ENCODE results near the gene CPED1.

The CPED1 gene

GRCh38 chr7:120988591-120989256, at the start of gene CPED1:
TSS of gene CPED1 (plus strand) at chr7:120988711. CDS start at chr7:120989622, 911 bp downstream.
- peak within 1 kb of the TSS; percentile 40 to 68 for H3K4me3 ChIP-seq (replicated peaks in 1 of 2; ENCODE audit: low read depth in 2 of 2, low read length in 2 of 2)
- peak; percentile 86 to 91 for DNase-seq (ENCODE audit: low read depth in 2 of 2)
- TF ChIP-seq, protein P1, sequence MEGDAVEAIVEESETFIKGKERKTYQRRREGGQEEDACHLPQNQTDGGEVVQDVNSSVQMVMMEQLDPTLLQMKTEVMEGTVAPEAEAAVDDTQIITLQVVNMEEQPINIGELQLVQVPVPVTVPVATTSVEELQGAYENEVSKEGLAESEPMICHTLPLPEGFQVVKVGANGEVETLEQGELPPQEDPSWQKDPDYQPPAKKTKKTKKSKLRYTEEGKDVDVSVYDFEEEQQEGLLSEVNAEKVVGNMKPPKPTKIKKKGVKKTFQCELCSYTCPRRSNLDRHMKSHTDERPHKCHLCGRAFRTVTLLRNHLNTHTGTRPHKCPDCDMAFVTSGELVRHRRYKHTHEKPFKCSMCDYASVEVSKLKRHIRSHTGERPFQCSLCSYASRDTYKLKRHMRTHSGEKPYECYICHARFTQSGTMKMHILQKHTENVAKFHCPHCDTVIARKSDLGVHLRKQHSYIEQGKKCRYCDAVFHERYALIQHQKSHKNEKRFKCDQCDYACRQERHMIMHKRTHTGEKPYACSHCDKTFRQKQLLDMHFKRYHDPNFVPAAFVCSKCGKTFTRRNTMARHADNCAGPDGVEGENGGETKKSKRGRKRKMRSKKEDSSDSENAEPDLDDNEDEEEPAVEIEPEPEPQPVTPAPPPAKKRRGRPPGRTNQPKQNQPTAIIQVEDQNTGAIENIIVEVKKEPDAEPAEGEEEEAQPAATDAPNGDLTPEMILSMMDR (IDR thresholded peaks at IDR 0.05; ENCODE audit: low read depth, low read length) = no peak

GRCh38 chr7:120939345-120939744, 49.2 kb upstream of the CPED1 start:
- no peak overlapping the region for H3K4me3 ChIP-seq (replicated peaks in 1 of 2; ENCODE audit: low read depth in 2 of 2, low read length in 2 of 2)
- TF ChIP-seq, protein P1 (IDR thresholded peaks at IDR 0.05; ENCODE audit: low read depth, low read length) = no peak
- no peak for DNase-seq (ENCODE audit: low read depth in 2 of 2)

DNA sequence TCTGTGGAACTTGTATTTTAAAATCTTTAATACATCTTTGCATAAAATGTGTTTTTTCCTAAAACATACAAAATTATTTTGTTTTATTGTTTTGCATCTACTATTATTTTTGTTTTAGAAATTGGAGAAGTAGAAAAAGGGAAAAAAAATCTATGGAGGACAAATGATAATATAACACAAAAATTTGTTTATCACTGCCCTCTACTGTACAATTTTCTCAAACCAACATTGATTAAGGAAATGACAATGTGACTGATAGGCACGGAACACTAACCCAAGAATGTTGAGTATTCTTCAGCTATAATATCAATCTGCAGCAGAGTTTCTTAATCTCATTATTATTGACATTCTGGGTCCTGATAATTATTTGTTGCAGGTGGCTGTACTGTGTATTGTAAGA, 47.4 kb upstream of the CPED1 start:
- DNase-seq (ENCODE audit: low read depth in 2 of 2) = peak; percentile 20 to 36
- TF ChIP-seq, protein P1 (IDR thresholded peaks at IDR 0.05; ENCODE audit: low read depth, low read length) = peak; percentile 9
- no peak overlapping the region for H3K4me3 ChIP-seq (replicated peaks in 1 of 2; ENCODE audit: low read depth in 2 of 2, low read length in 2 of 2)

DNA sequence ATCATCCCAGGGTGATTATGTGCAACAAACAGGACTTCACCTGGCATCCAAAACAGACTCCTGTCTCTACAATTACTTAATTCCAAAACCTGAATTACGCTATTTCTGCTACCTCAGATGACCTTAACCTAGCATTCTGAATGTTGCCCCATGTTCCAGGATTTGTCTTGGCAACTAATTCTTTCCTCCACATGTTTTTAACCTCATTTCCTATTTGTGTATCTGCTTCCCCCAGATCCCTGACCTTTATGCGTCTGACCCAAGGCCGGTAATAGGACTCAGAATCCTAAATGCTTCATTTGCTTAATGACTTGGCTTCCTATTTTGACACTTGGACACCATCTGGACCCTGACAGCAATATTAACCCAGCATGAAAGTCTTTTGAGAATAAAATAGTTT, 46.7 kb upstream of the CPED1 start:
- H3K4me3 ChIP-seq (replicated peaks in 1 of 2; ENCODE audit: low read depth in 2 of 2, low read length in 2 of 2) = no peak overlapping the region
- TF ChIP-seq, protein P1 (IDR thresholded peaks at IDR 0.05; ENCODE audit: low read depth, low read length) = no peak
- DNase-seq (ENCODE audit: low read depth in 2 of 2) = peak in 1 of 2 donors; percentile 8

DNA sequence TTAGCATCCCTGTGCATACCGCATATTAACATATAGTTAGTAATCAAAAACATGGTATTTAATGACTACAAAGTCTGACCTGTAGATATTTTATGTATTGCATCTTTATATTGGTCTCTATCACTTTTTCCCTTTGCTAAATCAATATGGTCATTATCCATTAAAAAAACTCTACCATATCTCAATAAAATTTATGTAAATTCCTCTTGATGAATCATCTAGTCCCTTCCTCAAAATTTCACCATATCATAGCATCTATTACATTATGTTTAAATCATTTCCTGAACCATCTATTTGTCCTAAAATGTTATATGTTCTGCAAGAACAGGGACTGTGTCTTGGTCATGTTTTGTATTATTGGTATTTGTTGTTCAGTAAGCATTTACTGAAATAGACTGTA, 45.6 kb upstream of the CPED1 start:
- no peak overlapping the region for H3K4me3 ChIP-seq (replicated peaks in 1 of 2; ENCODE audit: low read depth in 2 of 2, low read length in 2 of 2)
- TF ChIP-seq, protein P1 (IDR thresholded peaks at IDR 0.05; ENCODE audit: low read depth, low read length) = no peak
- DNase-seq (ENCODE audit: low read depth in 2 of 2) = no peak

DNA sequence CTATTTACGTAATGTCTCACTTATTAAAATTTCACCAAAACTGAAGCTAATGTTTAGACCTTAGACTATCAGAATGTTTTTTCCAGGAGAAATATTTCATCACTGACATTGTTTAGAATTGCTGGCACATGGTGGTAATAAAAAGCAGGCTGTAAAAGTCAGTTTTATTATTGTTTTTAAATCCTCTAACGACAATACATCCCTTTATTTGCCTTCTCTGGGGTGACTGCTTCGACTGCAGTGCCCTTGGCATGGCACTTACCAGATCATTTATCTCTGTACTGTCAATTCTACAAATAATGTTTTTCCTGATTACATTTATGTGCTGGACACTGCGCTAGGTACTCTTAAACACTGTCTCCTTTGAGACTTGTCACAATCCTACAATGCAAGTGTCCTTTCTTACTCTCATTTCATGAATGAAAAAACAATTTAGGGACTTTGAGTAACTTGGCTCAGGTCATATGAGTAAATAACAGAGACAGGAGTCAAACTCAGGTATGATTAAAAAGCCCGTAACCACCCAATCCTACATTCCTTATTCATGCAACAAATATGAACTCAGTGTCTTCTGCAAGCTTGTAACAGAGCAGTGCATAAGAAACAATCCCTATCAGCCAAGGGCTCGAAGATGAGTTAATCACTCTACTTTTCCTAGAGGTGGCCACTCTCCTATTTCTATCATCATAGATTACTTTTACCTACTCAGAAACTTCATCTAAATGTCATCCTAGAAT, 43.5 kb upstream of the CPED1 start:
- TF ChIP-seq, protein P1 (IDR thresholded peaks at IDR 0.05; ENCODE audit: low read depth, low read length) = no peak
- no peak overlapping the region for H3K4me3 ChIP-seq (replicated peaks in 1 of 2; ENCODE audit: low read depth in 2 of 2, low read length in 2 of 2)
- no peak for DNase-seq (ENCODE audit: low read depth in 2 of 2)
